Mesenchymal stem cell (in vitro differentiated cells and primary cell): ENCODE results near the gene JPT2.
"Not testable (repeated sequence)": the region's sequence is repeated elsewhere in the genome, so short reads cannot be mapped to it uniquely, and the experiment has no call there.

Experiments used
- DNase-seq: peaks from one replicate; pipeline ENCODE4 v3.0.0-alpha.2; 2013
- H2AFZ ChIP-seq: one replicate; pipeline ENCODE4 v1.6.1; 2013; ENCODE audit warnings: low read depth, mild to moderate bottlenecking, control low read depth, inconsistent platforms, low read length, moderate library complexity
- H2AK5ac ChIP-seq: 2 replicates; pipeline ENCODE4 v1.6.1; 2013; ENCODE audit warnings: low read length, moderate library complexity, mild to moderate bottlenecking, inconsistent platforms; ENCODE audit not compliant: severe bottlenecking
- H2BK120ac ChIP-seq: one replicate; pipeline ENCODE4 v1.6.1; 2013; ENCODE audit warnings: low read depth, mild to moderate bottlenecking, inconsistent platforms, low read length, moderate library complexity
- H2BK12ac ChIP-seq, 2 experiments: one replicate each; pipeline ENCODE4 v1.6.1; 2013; ENCODE audit warnings: inconsistent platforms in 2 of 2, low read length in 2 of 2, mild to moderate bottlenecking in 2 of 2, moderate library complexity in 2 of 2, control low read depth in 1 of 2
- H2BK15ac ChIP-seq: one replicate; pipeline ENCODE4 v1.6.1; 2013; ENCODE audit warnings: mild to moderate bottlenecking, low read depth, inconsistent platforms; ENCODE audit not compliant: poor library complexity, severe bottlenecking
- H2BK5ac ChIP-seq: 2 replicates; pipeline ENCODE4 v1.6.1; 2013; ENCODE audit warnings: low read depth, mild to moderate bottlenecking, low read length, control low read depth, inconsistent platforms; ENCODE audit not compliant: poor library complexity, severe bottlenecking
- H3K14ac ChIP-seq, 2 experiments: one replicate each; pipeline ENCODE4 v1.6.1; 2013; ENCODE audit warnings: inconsistent platforms in 2 of 2, low read length in 2 of 2, control low read depth in 1 of 2, mild to moderate bottlenecking in 1 of 2, moderate library complexity in 1 of 2
- H3K18ac ChIP-seq, 2 experiments: one replicate each; pipeline ENCODE4 v1.6.1; 2013; ENCODE audit warnings: inconsistent platforms in 2 of 2, low read length in 2 of 2, control low read depth in 1 of 2, low read depth in 1 of 2, mild to moderate bottlenecking in 1 of 2
- H3K23ac ChIP-seq, 2 experiments: one replicate each; pipeline ENCODE4 v1.6.1; 2013; ENCODE audit warnings: inconsistent platforms in 2 of 2, low read length in 2 of 2, mild to moderate bottlenecking in 2 of 2, moderate library complexity in 2 of 2, control low read depth in 1 of 2
- H3K27ac ChIP-seq: 2 replicates; pipeline ENCODE4 v1.5.1; 2013; ENCODE audit warnings: mild to moderate bottlenecking, moderate library complexity, low read length, control low read depth, inconsistent platforms; ENCODE audit not compliant: poor library complexity, severe bottlenecking
- H3K27me3 ChIP-seq, 2 experiments: 2 replicates each; pipeline versions ENCODE4 v1.6.1 to v1.7.0; 2013; ENCODE audit warnings: low read length in 2 of 2, mild to moderate bottlenecking in 2 of 2, moderate library complexity in 2 of 2, control low read depth in 1 of 2, inconsistent platforms in 1 of 2; ENCODE audit not compliant: control insufficient read depth in 1 of 2, insufficient read depth in 1 of 2
- H3K36me3 ChIP-seq, 2 experiments: 2 replicates each; pipeline versions ENCODE4 v1.6.1 to v1.7.0; 2013; ENCODE audit warnings: low read length in 2 of 2, control low read depth in 1 of 2, inconsistent platforms in 1 of 2, low read depth in 1 of 2, mild to moderate bottlenecking in 1 of 2; ENCODE audit not compliant: insufficient read depth in 2 of 2, control insufficient read depth in 1 of 2
- H3K4ac ChIP-seq, 2 experiments: one replicate each; pipeline ENCODE4 v1.6.1; 2013; ENCODE audit warnings: inconsistent platforms in 2 of 2, low read length in 2 of 2, mild to moderate bottlenecking in 2 of 2, moderate library complexity in 2 of 2, control low read depth in 1 of 2, low read depth in 1 of 2
- H3K4me1 ChIP-seq: 2 replicates; pipeline ENCODE4 v1.6.1; 2013; ENCODE audit warnings: low read depth, low read length, control low read depth; ENCODE audit not compliant: control insufficient read depth, insufficient read depth
- H3K4me2 ChIP-seq: 2 replicates; pipeline ENCODE4 v1.6.1; 2013; ENCODE audit warnings: low read length, mild to moderate bottlenecking, inconsistent platforms; ENCODE audit not compliant: poor library complexity, severe bottlenecking
- H3K4me3 ChIP-seq, 2 experiments: 2 replicates each; pipeline versions ENCODE4 v1.5.1 to v1.7.0; 2013; ENCODE audit warnings: low read length in 2 of 2, mild to moderate bottlenecking in 2 of 2, control low read depth in 1 of 2, low read depth in 1 of 2; ENCODE audit not compliant: insufficient read depth in 1 of 2
- H3K79me1 ChIP-seq: replicated peaks from 2 replicates; pipeline ENCODE4 v1.6.1; 2013; ENCODE audit warnings: mild to moderate bottlenecking, control low read depth, low read length, inconsistent platforms; ENCODE audit not compliant: poor library complexity, severe bottlenecking
- H3K9ac ChIP-seq: 2 replicates; pipeline ENCODE4 v1.7.0; 2013; ENCODE audit warnings: mild to moderate bottlenecking, low read length, moderate library complexity
- H3K9me3 ChIP-seq: 2 replicates; pipeline ENCODE4 v1.7.0; 2013; ENCODE audit warnings: mild to moderate bottlenecking, low read length; ENCODE audit not compliant: control insufficient read depth
- H4K8ac ChIP-seq: one replicate; pipeline ENCODE4 v1.6.1; 2013; ENCODE audit warnings: inconsistent platforms, mild to moderate bottlenecking, low read length, moderate library complexity
- H4K91ac ChIP-seq: one replicate; pipeline ENCODE4 v1.6.1; 2013; ENCODE audit warnings: mild to moderate bottlenecking, low read length, inconsistent platforms
- WGBS: methylation state at CpG from one replicate; pipeline ENCODE4 v1.1.7; 2013; ENCODE audit warnings: mixed read lengths; 5-methylcytosine and 5-hydroxymethylcytosine counted together

The JPT2 gene

GRCh38 chr16:1713933-1714332 lies 35.9 kb downstream of the JPT2 start:
- peaks cover 45% of the 10 kb centered on the region for H3K4me1 ChIP-seq
- no peak overlapping the region for H2AFZ ChIP-seq
- no peak for DNase-seq
- H3K79me1 ChIP-seq, result peaks cover 19% of the 10 kb centered on the region
- H3K23ac ChIP-seq, result no peak overlapping the region
- no peak overlapping the region for H3K9ac ChIP-seq
- H3K36me3 ChIP-seq, result peaks cover 0 to 10% of the 10 kb centered on the region in 2 experiments
- H2BK5ac ChIP-seq, result no peak overlapping the region
- no peak overlapping the region for H3K27ac ChIP-seq
- no peak overlapping the region for H2BK15ac ChIP-seq
- 85% methylated on average over 14 of the region's 14 CpGs for WGBS
- H2AK5ac ChIP-seq, result peak overlapping the region; percentile 26
- peak overlapping the region in 1 of 2 experiments; percentile 8 for H2BK12ac ChIP-seq
- H3K4me2 ChIP-seq, result no peak overlapping the region
- H3K4me3 ChIP-seq, result no peak overlapping the region
- H3K4ac ChIP-seq, result no peak overlapping the region
- no peak overlapping the region for H4K91ac ChIP-seq
- no peaks in the 10 kb centered on the region for H3K27me3 ChIP-seq
- no peak overlapping the region for H2BK120ac ChIP-seq
- H3K18ac ChIP-seq, result no peak overlapping the region
- H4K8ac ChIP-seq, result no peak overlapping the region
- H3K9me3 ChIP-seq, result no peaks in the 10 kb centered on the region
- H3K14ac ChIP-seq, result peak overlapping the region in 1 of 2 experiments; percentile 1

GRCh38 chr16:1715220-1715619 lies 37.1 kb downstream of the JPT2 start:
- Histone ChIP-seq H2BK120ac (no peak overlapping the region), H3K9ac (no peak overlapping the region), H2AK5ac (peak overlapping the region; percentile 34), H2BK5ac (no peak overlapping the region), H3K4me1 (peaks cover 41% of the 10 kb centered on the region), H3K27ac (no peak overlapping the region), H3K4me3 (no peak overlapping the region), H3K18ac (no peak overlapping the region), H3K9me3 (no peaks in the 10 kb centered on the region), H3K27me3 (no peaks in the 10 kb centered on the region), H3K23ac (no peak overlapping the region), H3K14ac (no peak overlapping the region), H4K8ac (no peak overlapping the region), H2BK12ac (no peak overlapping the region), H3K4me2 (peak overlapping the region; percentile 5), H3K4ac (no peak overlapping the region), H3K36me3 (peaks cover 0 to 5% of the 10 kb centered on the region in 2 experiments), H3K79me1 (peaks cover 21% of the 10 kb centered on the region), H2BK15ac (no peak overlapping the region), H4K91ac (no peak overlapping the region), H2AFZ (no peak overlapping the region)
- 97% methylated on average over 12 of the region's 12 CpGs for WGBS
- no peak for DNase-seq

- not testable (repeated sequence) for H2AFZ ChIP-seq, H3K4ac ChIP-seq, H2AK5ac ChIP-seq, H2BK120ac ChIP-seq, H2BK15ac ChIP-seq, H2BK12ac ChIP-seq, H3K14ac ChIP-seq, H3K27me3 ChIP-seq, H3K27ac ChIP-seq, H3K9me3 ChIP-seq, H3K4me2 ChIP-seq, H4K91ac ChIP-seq, H3K4me3 ChIP-seq, H2BK5ac ChIP-seq, H3K9ac ChIP-seq, H3K23ac ChIP-seq, H4K8ac ChIP-seq, DNase-seq, H3K18ac ChIP-seq, H3K36me3 ChIP-seq
- 84% methylated on average over 10 of the region's 10 CpGs for WGBS
- Histone ChIP-seq H3K4me1 (peaks cover 40% of the 10 kb centered on the region), H3K79me1 (peaks cover 17% of the 10 kb centered on the region)
These were observed 40.2 kb downstream of the JPT2 start for GRCh38 chr16:1718236-1718635.

- not testable (repeated sequence) for H3K27me3 ChIP-seq, H3K9ac ChIP-seq, H3K23ac ChIP-seq, H4K8ac ChIP-seq, H2BK5ac ChIP-seq, H3K36me3 ChIP-seq, H2BK120ac ChIP-seq, H3K4me2 ChIP-seq, H3K27ac ChIP-seq, H3K9me3 ChIP-seq, H4K91ac ChIP-seq, H3K4ac ChIP-seq, H3K4me3 ChIP-seq, DNase-seq, H2AK5ac ChIP-seq, H2AFZ ChIP-seq, H2BK12ac ChIP-seq, H3K18ac ChIP-seq, H2BK15ac ChIP-seq, H3K14ac ChIP-seq
- Histone ChIP-seq H3K79me1 (peaks cover 21% of the 10 kb centered on the region), H3K4me1 (peaks cover 32% of the 10 kb centered on the region)
- WGBS, result 88% methylated on average over 12 of the region's 12 CpGs
These were observed 41.6 kb downstream of the JPT2 start for GRCh38 chr16:1719559-1720229.
